Natural killer cell (primary cell): Measurements from ENCODE around the gene PRTN3. TPM values are rescaled to one million over a fixed set of nuclear protein-coding genes. Genes with fewer than 3 reads are reported as not detected.

Experiments used
- ATAC-seq, 3 donors: fragments of 150-1000 bp in 2 of 3; fragments of 200-7000 bp in 1 of 3; cut with Tn5 transposase; 1 replicate in 1 of 3; 2 replicates in 2 of 3; pipeline ENCODE4 v1.10.0; 2021; ENCODE audit warnings: mild to moderate bottlenecking in 2 of 3, moderate library complexity in 2 of 3
- DNase-seq, 2 donors: peaks; one replicate each; pipeline versions ENCODE4 v3.0.0 to v3.0.0-alpha.2; 2013 to 2021; ENCODE audit warnings: mixed read lengths in 1 of 2
- H3K27ac ChIP-seq: one replicate; pipeline ENCODE4 v1.5.1; 2013; ENCODE audit warnings: mild to moderate bottlenecking, low read length
- H3K27me3 ChIP-seq: one replicate; pipeline ENCODE4 v1.6.1; 2013; ENCODE audit warnings: low read length; ENCODE audit not compliant: control insufficient read depth, insufficient read depth
- H3K36me3 ChIP-seq: one replicate; pipeline ENCODE4 v1.6.1; 2013; ENCODE audit warnings: low read length; ENCODE audit not compliant: control insufficient read depth, insufficient read depth
- H3K4me1 ChIP-seq: one replicate; pipeline ENCODE4 v1.6.1; 2013; ENCODE audit warnings: low read length; ENCODE audit not compliant: control insufficient read depth, insufficient read depth
- H3K4me3 ChIP-seq: one replicate; pipeline ENCODE4 v1.5.1; 2013; ENCODE audit warnings: low read length
- H3K9me3 ChIP-seq: one replicate; pipeline ENCODE4 v1.6.1; 2013; ENCODE audit warnings: low read length; ENCODE audit not compliant: control insufficient read depth, insufficient read depth
- H3K27ac Mint-ChIP-seq, 2 donors: one replicate each; pipeline ENCODE4 v1.8.0; 2022; ENCODE audit warnings: mild to moderate bottlenecking in 2 of 2, mixed read lengths in 2 of 2, moderate library complexity in 1 of 2
- H3K27me3 Mint-ChIP-seq, 2 donors: one replicate each; pipeline ENCODE4 v1.8.0; 2022; ENCODE audit warnings: low read depth in 2 of 2, mixed read lengths in 2 of 2
- H3K36me3 Mint-ChIP-seq: one replicate; pipeline ENCODE4 v1.8.0; 2022; ENCODE audit warnings: mixed read lengths
- H3K4me1 Mint-ChIP-seq, 2 donors: one replicate each; pipeline ENCODE4 v1.8.0; 2022; ENCODE audit warnings: mixed read lengths in 2 of 2
- H3K4me3 Mint-ChIP-seq: one replicate; pipeline ENCODE4 v1.8.0; 2022; ENCODE audit warnings: mild to moderate bottlenecking, moderate library complexity, mixed read lengths
- H3K9me3 Mint-ChIP-seq, 2 donors: one replicate each; pipeline ENCODE4 v1.8.0; 2022; ENCODE audit warnings: mixed read lengths in 2 of 2
- WGBS: methylation state at CpG from one replicate; pipeline ENCODE4 v1.1.7; 2013; ENCODE audit warnings: missing lambda C conversion rate; ENCODE audit not compliant: insufficient coverage; 5-methylcytosine and 5-hydroxymethylcytosine counted together
- intact Hi-C: fragments of 100-400 bp; cut with micrococcal nuclease; formaldehyde crosslinking; loops from one replicate; pipeline ENCODE4 v1.14.2; 2022
- total RNA-seq, 4 donors: library from RNA; stranded (reverse); fragments of 120-200 nt in 1 of 4; gene quantifications; one replicate each; pipeline versions ENCODE4 v1.2.3 to v1.2.4, GENCODE V29; 2013 to 2022
- TF ChIP-seq, protein P1 (sequence below): fragments of 200-600 bp; IDR thresholded peaks from one replicate; pipeline ENCODE4 v1.8.0; 2022; ENCODE audit warnings: antibody characterized with exemption

PRTN3 gene
- total RNA-seq, 3 donors from 2014 or later (not counting 1 experiment from before 2014, with no cell fraction given), result 0.36 to 0.73 TPM; not detected in 1

DNA sequence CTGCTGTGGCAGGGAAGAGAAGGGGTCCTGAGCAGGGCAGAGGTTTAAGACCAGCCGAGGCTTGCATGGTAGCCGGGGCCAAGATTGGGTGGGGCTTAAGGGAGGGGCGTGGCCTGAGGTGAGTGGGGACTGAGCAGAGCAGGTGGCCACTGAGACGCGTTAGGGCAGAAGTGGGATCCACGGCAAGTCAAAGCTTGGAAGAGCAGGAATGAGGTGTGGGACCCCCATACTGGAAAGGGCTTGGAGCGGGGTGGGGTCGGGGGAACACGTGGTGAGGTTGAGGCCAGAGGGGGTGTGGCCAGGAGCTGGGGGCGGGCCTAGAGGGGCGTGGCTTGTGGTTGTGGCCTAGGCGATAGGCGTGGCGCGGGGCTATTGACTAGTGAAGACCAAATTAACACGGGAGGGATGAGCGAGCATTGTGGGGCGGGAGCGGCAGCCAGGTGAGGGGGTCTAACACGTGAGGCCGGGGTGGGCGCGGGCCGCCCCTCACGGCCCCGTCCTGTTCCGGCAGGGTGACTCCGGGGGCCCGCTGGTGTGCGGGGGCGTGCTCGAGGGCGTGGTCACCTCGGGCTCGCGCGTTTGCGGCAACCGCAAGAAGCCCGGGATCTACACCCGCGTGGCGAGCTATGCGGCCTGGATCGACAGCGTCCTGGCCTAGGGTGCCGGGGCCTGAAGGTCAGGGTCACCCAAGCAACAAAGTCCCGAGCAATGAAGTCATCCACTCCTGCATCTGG is 21.9 kb downstream of the PRTN3 start:
- Mint-ChIP-seq H3K27ac (peak overlapping the region; percentile 38 to 81), H3K4me1 (peaks cover 12 to 22% of the 10 kb centered on the region in 2 donors), H3K9me3 (no peaks in the 10 kb centered on the region), H3K27me3 (peaks cover 7 to 12% of the 10 kb centered on the region in 2 donors), H3K36me3 (no peaks in the 10 kb centered on the region), H3K4me3 (peak overlapping the region; percentile 83)
- no peak overlapping the region for H3K4me3 ChIP-seq
- peaks cover 4% of the 10 kb centered on the region for H3K36me3 ChIP-seq
- intact Hi-C loops, result loop anchor here (1.0 to 5.0 kb wide), 2 partner anchors 59 to 120 kb away; partner anchors contain the start of gene WDR18
- TF ChIP-seq, protein P1, sequence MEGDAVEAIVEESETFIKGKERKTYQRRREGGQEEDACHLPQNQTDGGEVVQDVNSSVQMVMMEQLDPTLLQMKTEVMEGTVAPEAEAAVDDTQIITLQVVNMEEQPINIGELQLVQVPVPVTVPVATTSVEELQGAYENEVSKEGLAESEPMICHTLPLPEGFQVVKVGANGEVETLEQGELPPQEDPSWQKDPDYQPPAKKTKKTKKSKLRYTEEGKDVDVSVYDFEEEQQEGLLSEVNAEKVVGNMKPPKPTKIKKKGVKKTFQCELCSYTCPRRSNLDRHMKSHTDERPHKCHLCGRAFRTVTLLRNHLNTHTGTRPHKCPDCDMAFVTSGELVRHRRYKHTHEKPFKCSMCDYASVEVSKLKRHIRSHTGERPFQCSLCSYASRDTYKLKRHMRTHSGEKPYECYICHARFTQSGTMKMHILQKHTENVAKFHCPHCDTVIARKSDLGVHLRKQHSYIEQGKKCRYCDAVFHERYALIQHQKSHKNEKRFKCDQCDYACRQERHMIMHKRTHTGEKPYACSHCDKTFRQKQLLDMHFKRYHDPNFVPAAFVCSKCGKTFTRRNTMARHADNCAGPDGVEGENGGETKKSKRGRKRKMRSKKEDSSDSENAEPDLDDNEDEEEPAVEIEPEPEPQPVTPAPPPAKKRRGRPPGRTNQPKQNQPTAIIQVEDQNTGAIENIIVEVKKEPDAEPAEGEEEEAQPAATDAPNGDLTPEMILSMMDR, result no peak
- peak; percentile 70 to 78 (median 75) for ATAC-seq
- H3K27me3 ChIP-seq, result peaks cover 7% of the 10 kb centered on the region
- no peaks in the 10 kb centered on the region for H3K9me3 ChIP-seq
- no peak overlapping the region for H3K27ac ChIP-seq
- peak; percentile 78 to 87 for DNase-seq
- H3K4me1 ChIP-seq, result peaks cover 43% of the 10 kb centered on the region
- WGBS, result 12% methylated on average over 48 of the region's 48 CpGs

DNA sequence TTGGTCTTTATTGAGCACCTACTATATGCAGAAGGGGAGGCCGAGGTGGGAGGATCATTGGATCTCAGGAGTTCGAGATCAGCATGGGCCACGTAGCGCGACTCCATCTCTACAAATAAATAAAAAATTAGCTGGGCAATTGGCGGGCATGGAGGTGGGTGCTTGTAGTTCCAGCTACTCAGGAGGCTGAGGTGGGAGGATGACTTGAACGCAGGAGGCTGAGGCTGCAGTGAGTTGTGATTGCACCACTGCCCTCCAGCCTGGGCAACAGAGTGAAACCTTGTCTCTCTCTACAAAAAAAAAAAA is 22.5 kb downstream of the PRTN3 start:
- peaks cover 12 to 22% of the 10 kb centered on the region in 2 donors for H3K4me1 Mint-ChIP-seq
- no peaks in the 10 kb centered on the region for H3K36me3 Mint-ChIP-seq
- peaks cover 7% of the 10 kb centered on the region for H3K27me3 ChIP-seq
- no peaks in the 10 kb centered on the region for H3K9me3 Mint-ChIP-seq
- H3K9me3 ChIP-seq, result no peaks in the 10 kb centered on the region
- H3K27ac Mint-ChIP-seq, result peak overlapping the region in 1 of 2 donors; percentile 68
- peaks cover 7 to 8% of the 10 kb centered on the region in 2 donors for H3K27me3 Mint-ChIP-seq
- H3K4me3 ChIP-seq, result no peak overlapping the region
- ATAC-seq, result no peak
- WGBS, result 66% methylated on average over 3 of the region's 7 CpGs
- TF ChIP-seq, protein P1, result no peak
- intact Hi-C loops, result loop anchor here (1.0 to 5.0 kb wide), 2 partner anchors 58 to 119 kb away; partner anchors contain the start of gene WDR18
- H3K27ac ChIP-seq, result no peak overlapping the region
- H3K36me3 ChIP-seq, result peaks cover 9% of the 10 kb centered on the region
- DNase-seq, result no peak
- H3K4me3 Mint-ChIP-seq, result peak overlapping the region; percentile 83
- peaks cover 43% of the 10 kb centered on the region for H3K4me1 ChIP-seq

DNA sequence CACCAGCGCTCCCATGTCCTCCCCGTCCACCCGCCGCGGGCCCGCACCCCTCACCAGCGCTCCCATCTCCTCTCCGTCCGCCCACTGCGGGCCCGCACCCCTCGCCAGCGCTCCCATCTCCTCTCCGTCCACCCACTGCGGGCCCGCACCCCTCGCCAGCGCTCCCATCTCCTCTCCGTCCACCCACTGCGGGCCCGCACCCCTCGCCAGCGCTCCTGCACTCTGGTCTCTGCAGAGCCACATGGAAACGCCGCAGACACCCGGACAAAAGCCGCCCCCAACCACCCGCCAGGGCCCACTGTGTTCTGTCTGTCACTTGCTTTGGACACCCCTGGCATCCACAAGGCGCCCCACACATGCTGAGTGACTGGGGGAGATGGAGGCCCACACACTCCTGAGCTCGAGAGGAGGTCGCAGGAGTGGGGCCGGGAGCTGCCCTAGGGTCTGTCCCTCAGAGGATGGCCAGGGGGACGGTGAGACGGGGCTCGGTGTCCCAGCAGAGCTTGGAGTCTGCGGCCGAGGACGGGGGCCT is 26.0 kb downstream of the PRTN3 start:
- 92% methylated on average over 38 of the region's 38 CpGs for WGBS
- H3K27me3 ChIP-seq, result no peaks in the 10 kb centered on the region
- DNase-seq (no peak), ATAC-seq (no peak)
- intact Hi-C loops, result no loop called here
- TF ChIP-seq, protein P1, result no peak
- H3K36me3 ChIP-seq, result peaks cover 18% of the 10 kb centered on the region
- no peaks in the 10 kb centered on the region for H3K9me3 ChIP-seq
- no peak overlapping the region for H3K27ac ChIP-seq
- Mint-ChIP-seq H3K9me3 (no peaks in the 10 kb centered on the region), H3K36me3 (no peaks in the 10 kb centered on the region), H3K4me3 (no peak overlapping the region), H3K4me1 (peaks cover 12 to 22% of the 10 kb centered on the region in 2 donors), H3K27ac (no peak overlapping the region), H3K27me3 (peaks cover 0 to 4% of the 10 kb centered on the region in 2 donors)
- peaks cover 30% of the 10 kb centered on the region for H3K4me1 ChIP-seq
- H3K4me3 ChIP-seq, result no peak overlapping the region
